ENCODE data around the gene TAS2R43.
"Not testable (repeated sequence)": the region's sequence is repeated elsewhere in the genome, so short reads cannot be mapped to it uniquely, and the experiment has no call there.

TAS2R43 gene

GRCh38 chr12:11059041-11059440, 33.1 kb downstream of the TAS2R43 start:
- no peak for DNase-seq

- DNase-seq: no peak
Observed at GRCh38 chr12:11055306-11055705, 36.8 kb downstream of the TAS2R43 start.

DNA sequence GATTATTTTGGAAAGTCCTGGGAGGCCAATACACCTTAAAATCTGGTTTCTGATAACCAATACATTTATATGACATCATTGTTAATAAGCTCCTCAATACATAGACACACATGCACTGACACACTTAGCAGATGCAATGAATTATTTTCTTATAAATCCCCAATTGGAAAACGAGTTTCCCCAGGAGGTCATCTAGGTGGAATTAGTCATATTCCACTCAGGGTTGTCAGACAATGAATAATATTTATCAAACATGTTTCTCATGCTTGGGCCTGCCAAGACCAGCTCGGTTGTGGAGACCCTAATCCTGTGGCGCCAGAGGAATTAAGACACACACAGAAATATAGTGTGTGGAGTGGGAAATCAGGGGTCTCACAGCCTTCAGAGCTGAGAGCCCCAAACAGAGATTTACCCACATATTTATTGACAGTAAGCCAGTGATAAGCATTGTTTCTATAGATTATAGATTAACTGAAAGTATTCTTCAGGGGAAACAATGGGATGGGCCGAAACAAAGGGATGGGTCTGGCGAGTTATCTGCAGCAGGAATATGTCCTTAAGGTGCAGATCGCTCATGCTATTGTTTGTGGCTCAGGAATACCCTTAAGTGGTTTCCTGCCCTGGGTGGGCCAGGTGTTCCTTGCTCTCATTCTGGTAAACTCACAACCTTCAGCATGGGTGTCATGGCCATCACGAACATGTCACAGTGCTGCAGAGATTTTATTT, 42.1 kb downstream of the TAS2R43 start:
- DNase-seq: not testable (repeated sequence)

DNA sequence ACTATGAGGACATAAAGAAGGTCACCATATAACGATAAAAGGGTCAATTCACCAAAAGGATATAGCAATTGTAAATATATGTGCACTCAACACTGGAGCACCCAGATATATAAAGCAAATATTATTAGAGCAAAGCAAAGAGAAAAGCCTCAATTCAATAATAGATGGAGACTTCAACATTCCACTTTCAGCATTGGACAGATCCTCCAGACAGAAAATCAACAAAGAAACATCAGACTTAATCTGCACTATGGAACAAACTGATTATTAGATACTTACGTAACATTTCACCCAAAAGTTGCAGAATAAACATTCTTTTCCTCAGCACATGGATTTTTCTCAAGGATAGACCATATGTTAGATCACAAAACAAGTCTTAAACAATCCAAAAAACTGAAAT, 50.7 kb downstream of the TAS2R43 start:
- not testable (repeated sequence) for DNase-seq

Measured in retina (tissue), 1 donor.